Medulla oblongata (tissue), 1 donor: ENCODE results near the gene SYMPK.

ENCODE experiments used
- DNase-seq: peaks from one replicate; pipeline ENCODE4 v3.0.0-alpha.2; 2015; ENCODE audit errors: extremely low spot score

SYMPK gene

GRCh38 chr19:45825263-45825605 lies 37.7 kb downstream of the SYMPK start:
- DNase-seq = no peak

- DNase-seq = no peak
Observed at GRCh38 chr19:45824531-45825262, 38.2 kb downstream of the SYMPK start.

- peak; percentile 9 for DNase-seq
Observed at GRCh38 chr19:45824041-45824471, 38.9 kb downstream of the SYMPK start.

GRCh38 chr19:45823182-45823581 lies 39.8 kb downstream of the SYMPK start:
- no peak for DNase-seq

DNA sequence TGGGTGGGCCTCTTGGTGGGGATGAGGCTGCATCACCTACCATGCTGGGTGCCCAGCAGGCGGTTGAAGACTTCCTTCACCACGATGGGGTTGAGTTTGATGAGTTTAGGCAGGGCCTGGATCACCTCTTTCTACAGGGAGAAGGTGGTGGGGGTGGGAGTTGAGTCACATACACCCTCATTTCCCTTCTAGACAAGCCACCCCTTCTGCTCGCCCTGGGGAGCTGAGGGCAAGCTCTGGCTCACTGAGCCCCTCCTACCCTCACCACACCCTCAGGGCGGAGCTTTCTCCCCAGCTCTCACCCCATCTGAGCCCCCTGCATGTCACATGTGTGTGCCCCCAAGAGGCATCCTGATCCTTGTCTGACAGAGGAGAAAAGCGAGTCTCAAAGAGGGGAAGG lies 40.2 kb downstream of the SYMPK start:
- DNase-seq = no peak

GRCh38 chr19:45821570-45821969 lies 41.4 kb downstream of the SYMPK start:
- no peak for DNase-seq

DNA sequence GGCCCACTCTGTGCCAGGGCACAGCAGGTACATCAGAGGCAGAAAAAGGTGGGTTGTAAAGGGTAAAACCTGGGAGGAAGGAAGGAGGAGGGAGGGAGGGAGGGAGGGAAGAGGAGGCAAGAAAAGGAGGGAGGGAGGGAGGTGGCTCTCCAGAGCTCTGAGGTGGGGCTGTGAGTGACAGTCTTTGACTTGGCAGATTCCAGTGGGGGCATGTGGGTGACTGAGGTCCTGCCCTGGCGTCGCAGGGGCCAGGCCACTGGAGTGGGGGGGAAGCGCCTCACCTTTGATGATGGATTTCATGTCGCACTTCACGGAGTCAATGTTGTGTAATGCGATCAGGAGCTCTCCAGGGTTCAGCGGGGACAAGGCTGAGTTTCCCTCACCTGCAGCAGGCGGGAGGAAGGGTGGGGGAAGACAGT lies 41.8 kb downstream of the SYMPK start:
- no peak for DNase-seq

DNA sequence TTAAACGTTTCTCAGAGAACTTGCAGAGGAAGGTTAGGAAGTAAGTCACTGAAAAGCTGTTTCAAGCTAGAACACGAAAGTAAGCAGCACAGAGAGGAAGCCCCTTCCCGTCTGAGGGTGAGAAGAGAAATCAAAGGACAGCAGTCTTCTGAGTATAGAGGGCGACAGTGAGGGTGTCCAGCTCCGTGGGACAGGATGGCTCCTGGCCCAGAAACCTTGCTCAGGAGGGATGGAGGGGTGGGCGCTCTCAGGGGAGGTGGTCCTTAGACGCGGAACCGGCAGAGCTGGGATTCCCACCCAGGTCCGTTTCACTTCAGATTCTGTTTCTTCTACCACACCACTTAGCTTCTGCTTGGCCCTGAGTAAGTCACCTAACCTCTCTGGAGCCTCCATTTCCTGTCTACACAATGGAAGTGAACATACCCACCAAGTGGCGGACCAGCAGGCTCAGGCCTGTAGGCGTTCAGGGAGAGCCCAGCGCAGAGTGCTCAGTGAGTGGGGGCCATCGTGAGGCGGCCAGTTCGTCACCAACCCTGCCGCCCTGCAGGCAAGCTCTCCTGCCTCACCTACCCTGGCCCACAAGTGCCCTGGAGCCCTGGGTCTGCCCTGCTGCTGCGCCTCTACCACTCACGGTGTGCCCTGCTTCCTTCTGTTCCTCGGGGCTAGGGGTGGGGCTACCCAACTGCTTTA lies 42.4 kb downstream of the SYMPK start:
- no peak for DNase-seq

DNA sequence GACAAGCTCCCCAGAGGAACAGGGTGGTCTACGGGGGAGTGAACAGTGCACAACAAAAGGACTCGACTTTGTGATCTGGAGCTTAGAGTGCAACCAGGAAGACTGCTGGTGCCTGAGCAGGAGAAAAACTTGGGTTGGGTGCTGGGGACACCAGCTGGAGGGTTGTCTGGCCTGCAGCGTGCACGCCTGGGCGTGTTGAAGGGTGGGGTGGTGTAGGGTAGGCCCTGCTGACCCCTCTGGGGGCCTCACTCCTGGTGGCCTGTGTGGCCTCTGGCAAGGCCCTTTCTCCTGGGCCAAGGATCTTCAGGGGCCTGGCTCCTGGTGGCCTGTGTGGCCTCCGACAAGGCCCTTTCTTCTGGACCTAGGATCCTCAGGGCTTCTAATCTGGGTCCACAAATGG lies 43.2 kb downstream of the SYMPK start:
- no peak for DNase-seq

- no peak for DNase-seq
Observed at GRCh38 chr19:45817725-45818301, 45.1 kb downstream of the SYMPK start.

- peak; percentile 92 for DNase-seq
Observed at GRCh38 chr19:45817010-45817724, 45.8 kb downstream of the SYMPK start.

DNA sequence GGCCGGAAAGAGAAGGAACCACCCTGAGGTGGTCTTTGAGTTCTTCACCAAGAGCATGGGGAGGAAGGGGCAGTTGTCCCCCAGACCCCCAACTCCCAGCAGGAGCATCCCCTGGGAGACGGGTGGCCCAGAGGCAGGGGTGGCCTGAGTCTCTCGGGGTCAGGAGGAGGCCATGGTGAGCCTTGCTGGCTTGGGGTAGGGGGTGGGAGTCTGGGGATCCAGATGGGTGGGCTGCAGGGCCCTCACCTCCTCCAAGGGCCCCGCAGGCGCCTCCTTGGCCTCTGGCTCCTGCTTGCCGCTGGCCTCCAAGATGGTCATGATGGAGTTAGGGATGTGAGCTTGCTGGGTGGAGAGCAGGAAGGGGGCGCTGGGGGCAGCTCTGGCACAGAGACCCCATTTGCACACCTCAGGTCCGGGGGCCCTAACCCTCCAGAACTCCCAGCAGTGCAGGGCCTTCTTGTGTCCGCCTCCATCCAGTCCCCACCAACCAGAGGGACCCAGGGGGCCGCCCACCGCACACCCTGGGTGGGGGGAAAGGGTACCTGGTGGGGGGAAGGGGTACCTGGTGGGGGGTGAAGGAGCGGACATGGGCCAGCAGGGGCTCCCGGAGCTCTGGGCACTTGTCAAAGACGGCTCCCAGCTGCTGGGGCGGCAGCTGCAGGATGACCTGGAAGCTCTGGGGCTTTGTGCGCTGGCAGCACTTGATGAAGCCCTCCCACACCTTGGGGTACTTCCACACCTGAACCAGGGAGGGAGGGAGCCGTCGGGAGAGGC lies 46.5 kb downstream of the SYMPK start:
- no peak for DNase-seq

- no peak for DNase-seq
Observed at GRCh38 chr19:45815481-45816216, 47.3 kb downstream of the SYMPK start.

- no peak for DNase-seq
Observed at GRCh38 chr19:45814851-45815480, 48.0 kb downstream of the SYMPK start, which contains the start of gene RSPH6A. Gene RSPH6A (minus strand): TSS chr19:45815308. CDS start chr19:45815176, 132 bp downstream.

- DNase-seq = no peak
Observed at GRCh38 chr19:45814166-45814780, 48.7 kb downstream of the SYMPK start.

DNA sequence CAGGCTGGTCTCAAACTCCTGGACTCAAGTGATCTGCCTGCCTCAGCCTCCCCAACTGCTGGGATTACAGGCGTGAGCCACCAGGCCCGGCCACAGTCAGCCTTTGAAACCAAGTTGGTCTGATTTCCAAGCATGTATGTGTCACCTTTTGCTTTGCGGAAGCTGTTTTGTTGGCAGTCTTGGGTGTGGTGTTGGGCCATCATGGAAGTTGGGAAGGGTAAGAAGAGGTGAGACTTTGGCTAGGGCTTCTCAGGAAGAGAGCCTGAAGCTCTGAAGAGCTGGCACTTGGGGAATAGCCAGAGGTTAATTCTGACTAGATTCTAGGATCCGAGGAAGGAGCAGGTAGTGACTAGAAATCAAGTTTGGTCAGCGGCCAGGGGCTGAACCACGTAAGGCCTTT lies 50.6 kb downstream of the SYMPK start:
- no peak for DNase-seq

DNA sequence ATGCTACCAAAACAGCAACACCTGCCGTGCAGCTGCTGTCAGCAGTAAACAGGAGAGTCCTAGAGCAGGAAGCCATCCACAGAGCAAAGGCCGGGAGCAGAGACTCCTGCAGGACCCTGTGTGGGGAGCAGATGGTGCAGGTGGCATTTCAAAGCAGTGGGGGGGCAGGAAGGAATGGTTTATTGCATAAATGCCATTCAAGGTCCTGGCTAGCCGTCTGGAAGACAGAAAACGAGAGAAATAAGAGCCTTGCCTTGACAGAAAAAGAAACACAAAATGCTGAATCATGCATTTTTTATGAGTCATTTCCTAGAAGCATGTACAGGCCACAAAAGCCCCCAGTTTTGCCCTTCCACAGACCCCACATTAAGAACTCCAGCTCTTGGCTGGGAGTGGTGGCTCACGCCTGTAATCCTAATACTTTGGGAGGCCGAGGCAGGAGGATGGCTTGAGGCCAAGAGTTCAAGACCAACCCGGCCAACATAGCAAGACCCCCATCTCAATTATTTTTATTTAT lies 53.2 kb downstream of the SYMPK start:
- no peak for DNase-seq

DNA sequence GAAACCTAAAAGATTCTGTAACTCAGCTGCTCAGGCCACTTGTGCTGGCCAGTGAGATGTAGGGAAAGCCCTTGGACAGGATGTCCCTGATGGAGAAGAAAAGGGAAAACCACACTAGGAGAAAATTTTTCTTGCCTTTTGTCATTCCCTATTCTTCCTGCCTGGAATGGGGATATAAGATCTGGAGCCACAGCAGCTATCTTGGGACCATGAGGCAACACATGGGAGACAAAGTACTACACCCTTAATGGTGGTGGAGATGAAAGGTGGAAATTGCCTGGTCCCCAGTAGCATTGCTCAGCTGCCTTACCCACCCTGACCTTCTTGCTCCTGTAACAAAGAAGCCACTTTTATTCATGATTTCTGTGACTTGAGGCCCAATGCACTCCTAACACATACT lies 57.2 kb downstream of the SYMPK start:
- DNase-seq = no peak

DNA sequence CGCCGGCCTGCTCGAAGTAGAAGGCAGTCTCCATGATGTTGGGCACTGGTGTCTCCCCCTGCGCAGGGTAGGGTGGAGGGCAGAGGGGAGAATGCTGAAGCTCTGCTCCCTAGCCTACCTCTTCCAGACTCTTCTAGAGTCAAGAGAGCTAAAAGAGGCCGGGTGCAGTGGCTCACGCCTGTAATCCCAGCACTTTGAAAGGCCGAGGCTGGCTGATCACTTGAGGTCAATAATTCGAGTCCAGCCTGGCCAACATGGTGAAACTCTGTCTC lies 58.1 kb downstream of the SYMPK start:
- no peak for DNase-seq
